SK-N-SH (cell line): Measurements from ENCODE around the gene POLD2. TPM values are rescaled to one million over a fixed set of nuclear protein-coding genes. Genes with fewer than 3 reads are reported as not detected.

Experiments
- CTCF ChIA-PET: fragments of 300-600, 350-600 bp; formaldehyde crosslinking; extraction: SDS; loops from one replicate; lab custom pipeline; 2021; lab: Yijun Ruan, JAX
- POLR2A ChIA-PET: fragments of 350-600 bp; sonication (Branson Sonifier 250); formaldehyde crosslinking; extraction: SDS; loops from one replicate; lab custom pipeline; 2020; ENCODE audit warnings: antibody characterized with exemption, inconsistent platforms; lab: Yijun Ruan, JAX
- DNase-seq: peaks from one replicate; pipeline ENCODE4 v3.0.0; 2012
- H2AFZ ChIP-seq: fragments of 200-600 bp; sonication (generic); 2 replicates; pipeline ENCODE4 v1.8.1; 2016; ENCODE audit warnings: antibody characterized with exemption, mild to moderate bottlenecking, low read depth
- H3F3A ChIP-seq: fragments of 200-600 bp; sonication (generic); replicated peaks from 2 replicates; pipeline ENCODE3; 2016; ENCODE audit warnings: antibody characterized with exemption, mild to moderate bottlenecking; ENCODE audit not compliant: insufficient read depth
- H3K27ac ChIP-seq, 2 experiments: fragments of 200-500 bp in 1 of 2; fragments of 200-600 bp in 1 of 2; sonication (Bioruptor generic) in 1 of 2; sonication (generic), shearing (Covaris generic) in 1 of 2; 2 replicates each; pipeline versions ENCODE4 v1.5.1 to v1.6.1; 2014 to 2016; ENCODE audit warnings: low read depth in 2 of 2, inconsistent platforms in 1 of 2, low read length in 1 of 2, mild to moderate bottlenecking in 1 of 2, mixed read lengths in 1 of 2
- H3K27me3 ChIP-seq: fragments of 200-600 bp; sonication (generic), shearing (Covaris generic); 2 replicates; pipeline ENCODE4 v1.6.1; 2016; ENCODE audit warnings: mixed run types; ENCODE audit not compliant: insufficient read depth
- H3K36me3 ChIP-seq, 2 experiments: fragments of 200-500 bp in 1 of 2; fragments of 200-600 bp in 1 of 2; sonication (Bioruptor generic) in 1 of 2; sonication (generic) in 1 of 2; replicated peaks in 1 of 2; 2 replicates each; pipeline versions ENCODE3 to v1.5.1; 2014 to 2016; ENCODE audit warnings: low read length in 1 of 2, mild to moderate bottlenecking in 1 of 2; ENCODE audit not compliant: insufficient read depth in 2 of 2, control insufficient read depth in 1 of 2
- H3K4me1 ChIP-seq, 2 experiments: fragments of 200-500 bp in 1 of 2; fragments of 200-600 bp in 1 of 2; sonication (Bioruptor generic) in 1 of 2; sonication (generic), shearing (Covaris generic) in 1 of 2; 2 replicates each; pipeline versions ENCODE4 v1.5.1 to v1.6.1; 2014 to 2016; ENCODE audit warnings: low read depth in 1 of 2, low read length in 1 of 2, mixed run types in 1 of 2; ENCODE audit not compliant: insufficient read depth in 2 of 2, control insufficient read depth in 1 of 2
- H3K4me2 ChIP-seq: fragments of 200-600 bp; sonication (generic), shearing (Covaris generic); 2 replicates; pipeline ENCODE4 v1.6.1; 2017; ENCODE audit warnings: mixed run types
- H3K4me3 ChIP-seq, 2 experiments: fragments of 200-500 bp in 1 of 2; fragments of 200-600 bp in 1 of 2; sonication (Bioruptor generic) in 1 of 2; sonication (generic), shearing (Covaris generic) in 1 of 2; 2 replicates each; pipeline versions ENCODE4 v1.5.1 to v1.8.1; 2014 to 2016; ENCODE audit warnings: low read depth in 2 of 2, inconsistent platforms in 1 of 2, low read length in 1 of 2, mild to moderate bottlenecking in 1 of 2, mixed read lengths in 1 of 2, moderate library complexity in 1 of 2
- H3K79me2 ChIP-seq: fragments of 200-600 bp; sonication (generic); 2 replicates; pipeline ENCODE4 v1.8.1; 2017; ENCODE audit warnings: mild to moderate bottlenecking; ENCODE audit not compliant: insufficient read depth
- H3K9ac ChIP-seq: fragments of 200-600 bp; sonication (generic); 2 replicates; pipeline ENCODE4 v1.6.1; 2017; ENCODE audit warnings: mixed run types
- H3K9me2 ChIP-seq: fragments of 200-600 bp; sonication (generic); 2 replicates; pipeline ENCODE4 v1.6.1; 2017; ENCODE audit warnings: mixed run types
- H3K9me3 ChIP-seq: fragments of 200-600 bp; sonication (generic); 2 replicates; pipeline ENCODE4 v1.6.1; 2017; ENCODE audit warnings: mixed run types, mild to moderate bottlenecking, moderate library complexity
- H4K20me1 ChIP-seq: fragments of 200-600 bp; sonication (generic); 2 replicates; pipeline ENCODE4 v1.6.1; 2017; ENCODE audit warnings: mild to moderate bottlenecking, mixed run types; ENCODE audit not compliant: insufficient read depth
- ELF1 ChIP-seq: IDR thresholded peaks from 2 replicates; pipeline ENCODE4 v1.4.0; 2012
- EP300 ChIP-seq, 2 experiments: IDR thresholded peaks; 2 replicates each; pipeline versions ENCODE4 v1.4.0 to v1.6.1; 2012; ENCODE audit warnings: borderline replicate concordance in 1 of 2, low read depth in 1 of 2, low read length in 1 of 2
- EZH2phosphoT487 ChIP-seq: fragments of 200-600 bp; sonication (generic); IDR thresholded peaks from 2 replicates; pipeline ENCODE4 v1.6.1; 2017; ENCODE audit warnings: low read depth, mixed run types, mild to moderate bottlenecking, antibody characterized with exemption, moderate library complexity, borderline replicate concordance
- FOSL2 ChIP-seq: IDR thresholded peaks from 2 replicates; pipeline ENCODE4 v1.4.0; 2012; ENCODE audit warnings: low read depth, mild to moderate bottlenecking, moderate library complexity, borderline replicate concordance
- FOXJ3 ChIP-seq: sonication (generic); formaldehyde crosslinking; IDR thresholded peaks from 2 replicates; pipeline ENCODE4 v1.5.1; 2020; ENCODE audit warnings: mild to moderate bottlenecking, missing genetic modification reagents
- GATA2 ChIP-seq: sonication (generic); formaldehyde crosslinking; IDR thresholded peaks from 2 replicates; pipeline ENCODE4 v1.5.0; 2020; ENCODE audit warnings: mild to moderate bottlenecking, missing genetic modification reagents
- MEF2A ChIP-seq: IDR thresholded peaks from 2 replicates; pipeline ENCODE4 v1.4.0; 2012; ENCODE audit warnings: low read depth, borderline replicate concordance
- NFIC ChIP-seq: IDR thresholded peaks from 2 replicates; pipeline ENCODE4 v1.4.0; 2012; ENCODE audit warnings: borderline replicate concordance
- POLR2AphosphoS5 ChIP-seq: IDR thresholded peaks from 2 replicates; pipeline ENCODE4 v1.6.1; 2012; ENCODE audit warnings: low read depth, low read length
- RAD21 ChIP-seq: IDR thresholded peaks from 2 replicates; pipeline ENCODE4 v1.6.1; 2012; ENCODE audit warnings: mild to moderate bottlenecking, low read length
- RCOR1 ChIP-seq: fragments of 150-350 bp; IDR thresholded peaks from 2 replicates; pipeline ENCODE4 v1.6.1; 2017; ENCODE audit warnings: antibody characterized with exemption, low read length
- SMC3 ChIP-seq: IDR thresholded peaks from 2 replicates; pipeline ENCODE4 v1.6.1; 2012; ENCODE audit warnings: low read depth, low read length, improper control_type of control experiment
- TCF12 ChIP-seq: IDR thresholded peaks from 2 replicates; pipeline ENCODE4 v1.4.0; 2012
- TEAD4 ChIP-seq: IDR thresholded peaks from 2 replicates; pipeline ENCODE4 v1.4.0; 2012; ENCODE audit warnings: mild to moderate bottlenecking, borderline replicate concordance; ENCODE audit not compliant: insufficient read depth
- WGBS: methylation state at CpG from one replicate; pipeline ENCODE4 v1.1.6; 2017; ENCODE audit warnings: low lambda C conversion rate; 5-methylcytosine and 5-hydroxymethylcytosine counted together
- polyA plus RNA-seq, 3 experiments: library from polyadenylated mRNA; depleted of rRNA; stranded (reverse); fragments of >200 nt; gene quantifications; 2 replicates each; pipeline ENCODE4 v1.2.3, GENCODE V29; 2012
- TF ChIP-seq, protein P1 (sequence below): fragments of 150-350 bp; IDR thresholded peaks from 2 replicates; pipeline ENCODE4 v1.6.1; 2016; ENCODE audit warnings: mild to moderate bottlenecking, low read depth, low read length
- TF ChIP-seq, protein P2 (sequence below): IDR thresholded peaks from 2 replicates; pipeline ENCODE4; 2012
- TF ChIP-seq, protein P3 (sequence below): IDR thresholded peaks from 2 replicates; pipeline ENCODE4 v1.4.0; 2012; ENCODE audit warnings: low read depth
- TF ChIP-seq, protein P4 (sequence below): fragments of 150-350 bp; IDR thresholded peaks from 2 replicates; pipeline ENCODE4 v1.6.1; 2017; ENCODE audit warnings: antibody characterized with exemption, low read length, low read depth, borderline replicate concordance
- TF ChIP-seq, protein P5 (sequence below): fragments of 200-600 bp; sonication (generic); IDR thresholded peaks from 2 replicates; pipeline ENCODE4 v1.6.1; 2017; ENCODE audit warnings: antibody characterized with exemption, mild to moderate bottlenecking, moderate library complexity

The POLD2 gene
- polyA plus RNA-seq, 1 of the 3 experiments (the other 2 are of a cell fraction): 194 TPM

DNA sequence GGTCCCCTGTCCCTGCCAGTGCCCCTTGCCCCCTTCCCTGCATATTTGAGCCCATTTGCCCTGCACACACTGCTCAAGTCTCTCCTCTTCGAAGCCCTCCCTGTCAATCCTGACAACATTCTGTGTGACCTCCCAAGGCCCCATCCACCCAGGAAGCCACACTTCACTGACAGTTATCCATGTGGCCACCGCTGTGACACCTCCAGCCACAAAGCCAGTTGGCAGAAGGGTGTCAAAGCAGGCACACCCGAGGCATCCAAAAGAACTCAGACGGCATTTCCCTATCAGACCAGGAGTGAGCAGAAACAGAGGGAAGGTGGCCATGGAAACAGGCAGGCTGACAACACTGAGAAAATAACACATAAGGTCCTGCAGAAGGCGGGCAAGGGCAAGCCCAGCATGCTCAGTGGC, 45.7 kb downstream of the POLD2 start:
- DNase-seq: no peak
- Histone ChIP-seq H3K4me3 (no peak overlapping the region), H3K36me3 (peaks cover 22 to 69% of the 10 kb centered on the region in 2 experiments), H3K4me2 (no peak overlapping the region), H3K27me3 (no peaks in the 10 kb centered on the region), H3F3A (peaks cover 10% of the 10 kb centered on the region), H3K9ac (no peak overlapping the region), H4K20me1 (no peaks in the 10 kb centered on the region), H2AFZ (no peak overlapping the region), H3K4me1 (peaks cover 10 to 18% of the 10 kb centered on the region in 2 experiments), H3K27ac (no peak overlapping the region), H3K9me3 (no peaks in the 10 kb centered on the region), H3K79me2 (peaks cover 21% of the 10 kb centered on the region), H3K9me2 (no peaks in the 10 kb centered on the region)
- 94% methylated on average over 5 of the region's 5 CpGs for WGBS
- no peak for TF ChIP-seq POLR2AphosphoS5
- TF ChIP-seq, protein P1, sequence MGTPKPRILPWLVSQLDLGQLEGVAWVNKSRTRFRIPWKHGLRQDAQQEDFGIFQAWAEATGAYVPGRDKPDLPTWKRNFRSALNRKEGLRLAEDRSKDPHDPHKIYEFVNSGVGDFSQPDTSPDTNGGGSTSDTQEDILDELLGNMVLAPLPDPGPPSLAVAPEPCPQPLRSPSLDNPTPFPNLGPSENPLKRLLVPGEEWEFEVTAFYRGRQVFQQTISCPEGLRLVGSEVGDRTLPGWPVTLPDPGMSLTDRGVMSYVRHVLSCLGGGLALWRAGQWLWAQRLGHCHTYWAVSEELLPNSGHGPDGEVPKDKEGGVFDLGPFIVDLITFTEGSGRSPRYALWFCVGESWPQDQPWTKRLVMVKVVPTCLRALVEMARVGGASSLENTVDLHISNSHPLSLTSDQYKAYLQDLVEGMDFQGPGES: no peak
- TF ChIP-seq, protein P2, sequence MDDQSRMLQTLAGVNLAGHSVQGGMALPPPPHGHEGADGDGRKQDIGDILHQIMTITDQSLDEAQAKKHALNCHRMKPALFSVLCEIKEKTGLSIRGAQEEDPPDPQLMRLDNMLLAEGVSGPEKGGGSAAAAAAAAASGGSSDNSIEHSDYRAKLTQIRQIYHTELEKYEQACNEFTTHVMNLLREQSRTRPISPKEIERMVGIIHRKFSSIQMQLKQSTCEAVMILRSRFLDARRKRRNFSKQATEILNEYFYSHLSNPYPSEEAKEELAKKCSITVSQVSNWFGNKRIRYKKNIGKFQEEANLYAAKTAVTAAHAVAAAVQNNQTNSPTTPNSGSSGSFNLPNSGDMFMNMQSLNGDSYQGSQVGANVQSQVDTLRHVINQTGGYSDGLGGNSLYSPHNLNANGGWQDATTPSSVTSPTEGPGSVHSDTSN: no peak
- TF ChIP-seq, protein P3, sequence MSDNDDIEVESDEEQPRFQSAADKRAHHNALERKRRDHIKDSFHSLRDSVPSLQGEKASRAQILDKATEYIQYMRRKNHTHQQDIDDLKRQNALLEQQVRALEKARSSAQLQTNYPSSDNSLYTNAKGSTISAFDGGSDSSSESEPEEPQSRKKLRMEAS: no peak
- no peak for TF ChIP-seq EP300 (IDR thresholded peaks at IDR 0.05; ENCODE audit: borderline replicate concordance in 1 of 2, low read depth in 1 of 2, low read length in 1 of 2)
- TF ChIP-seq TCF12: no peak
- TF ChIP-seq RAD21: no peak
- no peak for TF ChIP-seq MEF2A
- no peak for TF ChIP-seq TEAD4
- no peak for TF ChIP-seq GATA2 (CRISPR knock-in tag)
- TF ChIP-seq RCOR1: no peak
- TF ChIP-seq EZH2phosphoT487: no peak
- TF ChIP-seq, protein P4, sequence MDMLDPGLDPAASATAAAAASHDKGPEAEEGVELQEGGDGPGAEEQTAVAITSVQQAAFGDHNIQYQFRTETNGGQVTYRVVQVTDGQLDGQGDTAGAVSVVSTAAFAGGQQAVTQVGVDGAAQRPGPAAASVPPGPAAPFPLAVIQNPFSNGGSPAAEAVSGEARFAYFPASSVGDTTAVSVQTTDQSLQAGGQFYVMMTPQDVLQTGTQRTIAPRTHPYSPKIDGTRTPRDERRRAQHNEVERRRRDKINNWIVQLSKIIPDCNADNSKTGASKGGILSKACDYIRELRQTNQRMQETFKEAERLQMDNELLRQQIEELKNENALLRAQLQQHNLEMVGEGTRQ: no peak
- no peak for TF ChIP-seq ELF1
- TF ChIP-seq FOXJ3: no peak
- POLR2A ChIA-PET: interaction anchor here (0.7 kb wide), 1 partner anchor 10 kb away, joined by 3 read pairs; no protein-coding TSS in a partner anchor
- CTCF ChIA-PET: interaction anchor here (0.6 kb wide), 1 partner anchor 14 kb away, joined by 3 read pairs; no protein-coding TSS in a partner anchor

DNA sequence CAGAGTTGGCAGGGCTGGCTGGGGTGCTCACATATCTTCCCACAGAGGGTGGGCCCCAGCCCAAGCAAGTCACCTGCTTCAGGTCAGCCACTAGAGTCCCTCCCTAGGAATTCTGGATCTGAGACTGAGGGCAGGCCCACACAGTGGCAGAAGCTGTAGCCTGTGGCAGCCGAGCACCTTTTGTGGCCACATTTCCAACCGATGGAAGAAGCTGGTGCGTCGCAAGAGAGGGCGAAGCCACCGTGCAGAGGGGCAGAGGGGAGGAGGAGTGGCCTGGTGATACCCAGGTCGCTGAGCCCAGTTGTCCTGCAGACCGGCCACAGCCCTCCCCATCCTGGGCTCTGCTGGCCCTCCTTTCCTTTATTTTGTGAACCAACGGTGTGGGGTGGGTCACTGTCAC, 46.3 kb downstream of the POLD2 start:
- Histone ChIP-seq H3F3A (peaks cover 17% of the 10 kb centered on the region), H3K27me3 (no peaks in the 10 kb centered on the region), H3K79me2 (peaks cover 20% of the 10 kb centered on the region), H2AFZ (no peak overlapping the region)
- CTCF ChIA-PET: interaction anchor here (0.7 to 1.1 kb wide), 3 partner anchors 9 to 45 kb away, joined by 3 to 6 read pairs (median 3); no protein-coding TSS in a partner anchor
- TF ChIP-seq, protein P5, sequence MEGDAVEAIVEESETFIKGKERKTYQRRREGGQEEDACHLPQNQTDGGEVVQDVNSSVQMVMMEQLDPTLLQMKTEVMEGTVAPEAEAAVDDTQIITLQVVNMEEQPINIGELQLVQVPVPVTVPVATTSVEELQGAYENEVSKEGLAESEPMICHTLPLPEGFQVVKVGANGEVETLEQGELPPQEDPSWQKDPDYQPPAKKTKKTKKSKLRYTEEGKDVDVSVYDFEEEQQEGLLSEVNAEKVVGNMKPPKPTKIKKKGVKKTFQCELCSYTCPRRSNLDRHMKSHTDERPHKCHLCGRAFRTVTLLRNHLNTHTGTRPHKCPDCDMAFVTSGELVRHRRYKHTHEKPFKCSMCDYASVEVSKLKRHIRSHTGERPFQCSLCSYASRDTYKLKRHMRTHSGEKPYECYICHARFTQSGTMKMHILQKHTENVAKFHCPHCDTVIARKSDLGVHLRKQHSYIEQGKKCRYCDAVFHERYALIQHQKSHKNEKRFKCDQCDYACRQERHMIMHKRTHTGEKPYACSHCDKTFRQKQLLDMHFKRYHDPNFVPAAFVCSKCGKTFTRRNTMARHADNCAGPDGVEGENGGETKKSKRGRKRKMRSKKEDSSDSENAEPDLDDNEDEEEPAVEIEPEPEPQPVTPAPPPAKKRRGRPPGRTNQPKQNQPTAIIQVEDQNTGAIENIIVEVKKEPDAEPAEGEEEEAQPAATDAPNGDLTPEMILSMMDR: no peak
- TF ChIP-seq TCF12 (no peak), EZH2phosphoT487 (no peak), GATA2 (CRISPR knock-in tag) (no peak), NFIC (no peak), SMC3 (no peak), FOSL2 (no peak)
- TF ChIP-seq, all 33 proteins: peak for 0
- Histone ChIP-seq H3K4me3 (no peak overlapping the region), H3K9me3 (no peaks in the 10 kb centered on the region), H3K4me2 (no peak overlapping the region), H3K9ac (no peak overlapping the region), H3K4me1 (peaks cover 12 to 25% of the 10 kb centered on the region in 2 experiments), H3K36me3 (peaks cover 22 to 69% of the 10 kb centered on the region in 2 experiments), H3K9me2 (no peaks in the 10 kb centered on the region), H4K20me1 (no peaks in the 10 kb centered on the region), H3K27ac (no peak overlapping the region)
- POLR2A ChIA-PET: no interaction called here
- DNase-seq: no peak
- WGBS: 90% methylated on average over 8 of the region's 9 CpGs
